Measurements from ENCODE around the gene ACKR3.

Gene ACKR3

DNA sequence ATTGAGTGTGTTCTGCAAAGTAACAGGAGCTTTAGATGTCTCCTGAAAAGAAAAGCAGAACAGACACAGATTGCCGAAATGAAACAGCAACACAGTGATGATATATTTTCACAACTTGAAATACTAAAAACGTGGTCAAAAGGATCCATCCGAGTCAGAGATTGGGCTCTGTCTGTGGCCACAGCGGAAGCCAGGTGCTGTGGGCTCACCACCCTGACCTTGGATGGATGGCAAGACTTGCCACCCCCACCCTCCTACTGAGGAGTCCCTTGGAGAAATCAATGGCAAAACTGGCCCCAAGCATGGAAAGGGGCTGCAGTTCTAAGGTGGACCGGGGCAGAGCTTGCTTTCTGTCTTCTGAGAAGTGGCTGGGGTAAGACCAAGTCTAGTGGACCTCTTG lies 31.4 kb upstream of the ACKR3 start:
- TF ChIP-seq CTCF (IDR thresholded peaks at IDR 0.05; ENCODE audit: insufficient read depth, low read depth, low read length, missing control alignments): no peak
- DNase-seq (ENCODE audit: low read depth): peak; percentile 55
- peak overlapping the region; percentile 52 for H3K4me3 ChIP-seq (ENCODE audit: low read depth, low read length)

DNA sequence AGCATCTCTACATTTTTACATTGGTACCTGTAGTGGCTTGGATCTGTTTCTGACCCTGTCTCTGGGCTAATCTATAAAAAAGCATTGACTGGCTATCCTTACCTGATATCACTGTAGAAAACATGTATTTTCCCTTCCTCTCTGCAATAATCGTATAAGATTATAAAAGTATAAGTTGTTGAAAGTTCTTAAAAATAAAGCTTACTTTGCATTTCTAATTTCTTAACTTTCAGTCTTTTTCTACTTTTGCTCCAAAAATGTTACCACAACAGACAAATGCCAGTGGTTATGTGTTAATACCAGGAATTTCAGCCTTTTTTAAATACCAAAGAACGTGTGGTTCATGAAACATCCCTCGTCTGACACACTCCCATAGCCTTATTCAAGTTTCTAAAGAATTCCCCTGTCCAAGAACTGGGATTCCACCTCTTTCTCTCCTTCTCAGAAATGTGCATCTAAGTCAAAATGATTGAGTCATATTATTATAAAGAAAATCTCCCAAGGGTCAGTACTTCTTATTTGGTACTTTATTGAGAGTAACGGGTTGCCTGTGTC lies 28.5 kb upstream of the ACKR3 start:
- no peak for DNase-seq (ENCODE audit: low read depth)
- TF ChIP-seq CTCF (IDR thresholded peaks at IDR 0.05; ENCODE audit: insufficient read depth, low read depth, low read length, missing control alignments): no peak
- H3K4me3 ChIP-seq (ENCODE audit: low read depth, low read length): no peak overlapping the region

- H3K4me3 ChIP-seq (ENCODE audit: low read depth, low read length): no peak overlapping the region
- no peak for TF ChIP-seq CTCF (IDR thresholded peaks at IDR 0.05; ENCODE audit: insufficient read depth, low read depth, low read length, missing control alignments)
- DNase-seq (ENCODE audit: low read depth): no peak
Observed at GRCh38 chr2:236544362-236544761, 25.3 kb upstream of the ACKR3 start.

- TF ChIP-seq CTCF (IDR thresholded peaks at IDR 0.05; ENCODE audit: insufficient read depth, low read depth, low read length, missing control alignments): no peak
- peak overlapping the region; percentile 35 for H3K4me3 ChIP-seq (ENCODE audit: low read depth, low read length)
- DNase-seq (ENCODE audit: low read depth): peak; percentile 83
Observed at GRCh38 chr2:236545248-236545658, 24.4 kb upstream of the ACKR3 start.

DNA sequence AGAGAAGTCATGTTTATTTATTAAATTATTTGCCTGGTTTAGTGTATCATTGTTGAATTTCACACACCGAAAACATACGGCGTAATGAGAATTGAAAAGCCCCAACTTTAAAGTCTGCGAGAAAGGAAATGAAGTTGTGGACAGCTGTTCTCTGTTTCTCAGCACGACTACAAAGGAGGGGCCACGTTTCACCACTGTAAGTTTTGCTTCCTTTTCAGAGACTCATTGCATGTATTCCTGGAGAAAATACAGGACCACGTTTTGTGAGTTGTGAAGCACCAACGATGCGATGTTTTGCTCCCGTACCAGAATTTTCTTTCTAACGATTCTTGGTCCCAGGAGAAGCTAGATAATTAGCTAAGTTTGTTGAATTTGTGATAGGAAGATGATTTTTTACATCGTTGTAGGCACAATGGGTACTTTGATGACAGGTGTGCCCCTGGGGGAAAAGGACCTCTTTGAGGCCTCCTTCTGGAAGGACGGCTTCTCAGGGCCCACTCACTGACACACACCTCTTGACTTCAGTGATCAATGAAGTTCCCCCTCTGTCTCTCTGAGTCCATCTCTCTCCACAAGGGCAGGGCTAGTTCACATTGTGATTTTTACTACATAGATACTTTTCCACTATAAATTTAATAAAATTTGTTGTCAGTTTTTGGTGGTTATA lies 23.7 kb upstream of the ACKR3 start:
- DNase-seq (ENCODE audit: low read depth): peak; percentile 88
- peak overlapping the region; percentile 35; the same call in 1 of the 2 replicates for H3K4me3 ChIP-seq (ENCODE audit: low read depth, low read length)
- TF ChIP-seq CTCF (IDR thresholded peaks at IDR 0.05; ENCODE audit: insufficient read depth, low read depth, low read length, missing control alignments): no peak

GRCh38 chr2:236546561-236547002 lies 23.0 kb upstream of the ACKR3 start:
- DNase-seq (ENCODE audit: low read depth): peak; percentile 75
- no peak for TF ChIP-seq CTCF (IDR thresholded peaks at IDR 0.05; ENCODE audit: insufficient read depth, low read depth, low read length, missing control alignments)
- H3K4me3 ChIP-seq (ENCODE audit: low read depth, low read length): peak overlapping the region; percentile 35; the same call in 1 of the 2 replicates

Measured in GM12865 (cell line).